HepG2 (cell line): ENCODE measurements around the gene WDR54. TPM values are rescaled to one million over a fixed set of nuclear protein-coding genes. Genes with fewer than 3 reads are reported as not detected.

Source experiments
- MAF1 ChIP-seq: sonication (generic); formaldehyde crosslinking; IDR thresholded peaks from 2 replicates; pipeline ENCODE4 v1.5.0; 2020; ENCODE audit warnings: missing genetic modification reagents, borderline replicate concordance
- MEIS2 ChIP-seq: sonication (generic); formaldehyde crosslinking; IDR thresholded peaks from 2 replicates; pipeline ENCODE4 v1.9.0; 2021; ENCODE audit warnings: mild to moderate bottlenecking, missing genetic modification reagents
- SMAD1 ChIP-seq: sonication (generic); formaldehyde crosslinking; IDR thresholded peaks from 2 replicates; pipeline ENCODE4 v1.4.0; 2020; ENCODE audit warnings: missing genetic modification reagents, low read depth, mild to moderate bottlenecking, borderline replicate concordance
- SMYD3 ChIP-seq: sonication (generic); formaldehyde crosslinking; IDR thresholded peaks from 2 replicates; pipeline ENCODE4 v1.8.1; 2023; ENCODE audit warnings: mild to moderate bottlenecking, missing genetic modification reagents
- ZNF333 ChIP-seq: sonication (generic); formaldehyde crosslinking; IDR thresholded peaks from 2 replicates; pipeline ENCODE4 v1.4.0; 2020; ENCODE audit warnings: mild to moderate bottlenecking, missing genetic modification reagents, borderline replicate concordance
- polyA plus RNA-seq, 8 experiments: library from polyadenylated mRNA; depleted of rRNA in 3 of 8; stranded (reverse) in 7 of 8; unstranded in 1 of 8; fragments of >200 nt; fragmentation: Illumina TruSeq in 4 of 8; extraction: Trizol in 4 of 8; gene quantifications; 2 replicates each; pipeline versions ENCODE4 v1.2.1 to v1.2.3, GENCODE V29; 2011 to 2016; ENCODE audit warnings: low read depth in 4 of 8, missing spikeins in 1 of 8, mixed read lengths in 1 of 8; ENCODE audit not compliant: insufficient read depth in 1 of 8
- total RNA-seq, 5 experiments: library from RNA; depleted of rRNA; stranded (reverse); fragments of >200 nt; fragmentation: Illumina TruSeq; extraction: Trizol; gene quantifications; 2 replicates each; pipeline ENCODE4 v1.2.3, GENCODE V29; 2016; ENCODE audit warnings: low read depth in 1 of 5
- TF ChIP-seq, protein P1 (sequence below), 2 experiments: sonication (generic) in 1 of 2; formaldehyde crosslinking in 1 of 2; IDR thresholded peaks; 2 replicates each; pipeline versions ENCODE4 v1.6.1 to v1.9.0; 2014 to 2022; ENCODE audit warnings: antibody characterized with exemption in 1 of 2, borderline replicate concordance in 1 of 2, inconsistent platforms in 1 of 2, low read depth in 1 of 2, missing genetic modification reagents in 1 of 2
- TF ChIP-seq, protein P2 (sequence below): sonication (generic); formaldehyde crosslinking; IDR thresholded peaks from 2 replicates; pipeline ENCODE4 v1.5.1; 2020; ENCODE audit warnings: missing genetic modification reagents, mild to moderate bottlenecking, borderline replicate concordance
- TF ChIP-seq, protein P3 (sequence below): IDR thresholded peaks from 2 replicates; pipeline ENCODE4 v1.6.1; 2016; ENCODE audit warnings: missing genetic modification reagents, missing compliant biosample characterization
- TF ChIP-seq, protein P4 (sequence below): fragments of 450-650 bp; IDR thresholded peaks from 2 replicates; pipeline ENCODE4 v1.6.1; 2017; ENCODE audit warnings: mild to moderate bottlenecking

Gene WDR54
- total and polyA plus RNA-seq, 2 of the 13 experiments (the other 11 are each of a cell fraction or from before 2014, with no cell fraction given) = 2.0 to 17.3 TPM

DNA sequence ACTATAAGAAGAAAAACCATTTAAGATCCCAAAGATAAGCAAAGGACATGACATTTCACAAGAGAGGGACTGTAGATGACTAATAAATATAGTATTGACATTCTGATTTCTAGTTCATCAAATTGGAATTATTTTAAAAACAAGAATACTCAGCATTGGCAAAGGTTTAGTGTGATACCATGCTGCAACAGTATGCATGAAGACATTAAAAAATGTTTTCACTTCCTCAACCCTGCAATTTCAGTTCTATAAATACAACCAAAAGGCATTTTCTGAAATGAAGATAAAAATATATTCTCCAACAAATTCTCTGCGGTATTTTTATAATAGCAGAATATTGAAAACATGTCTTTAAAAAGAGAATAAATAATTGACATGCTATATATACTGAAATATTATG, 2.2 kb upstream of the WDR54 start (continued):
- TF ChIP-seq, protein P1, sequence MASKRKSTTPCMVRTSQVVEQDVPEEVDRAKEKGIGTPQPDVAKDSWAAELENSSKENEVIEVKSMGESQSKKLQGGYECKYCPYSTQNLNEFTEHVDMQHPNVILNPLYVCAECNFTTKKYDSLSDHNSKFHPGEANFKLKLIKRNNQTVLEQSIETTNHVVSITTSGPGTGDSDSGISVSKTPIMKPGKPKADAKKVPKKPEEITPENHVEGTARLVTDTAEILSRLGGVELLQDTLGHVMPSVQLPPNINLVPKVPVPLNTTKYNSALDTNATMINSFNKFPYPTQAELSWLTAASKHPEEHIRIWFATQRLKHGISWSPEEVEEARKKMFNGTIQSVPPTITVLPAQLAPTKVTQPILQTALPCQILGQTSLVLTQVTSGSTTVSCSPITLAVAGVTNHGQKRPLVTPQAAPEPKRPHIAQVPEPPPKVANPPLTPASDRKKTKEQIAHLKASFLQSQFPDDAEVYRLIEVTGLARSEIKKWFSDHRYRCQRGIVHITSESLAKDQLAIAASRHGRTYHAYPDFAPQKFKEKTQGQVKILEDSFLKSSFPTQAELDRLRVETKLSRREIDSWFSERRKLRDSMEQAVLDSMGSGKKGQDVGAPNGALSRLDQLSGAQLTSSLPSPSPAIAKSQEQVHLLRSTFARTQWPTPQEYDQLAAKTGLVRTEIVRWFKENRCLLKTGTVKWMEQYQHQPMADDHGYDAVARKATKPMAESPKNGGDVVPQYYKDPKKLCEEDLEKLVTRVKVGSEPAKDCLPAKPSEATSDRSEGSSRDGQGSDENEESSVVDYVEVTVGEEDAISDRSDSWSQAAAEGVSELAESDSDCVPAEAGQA (IDR thresholded peaks at IDR 0.05; ENCODE audit: low read depth) = no peak
- TF ChIP-seq, protein P1 (CRISPR knock-in tag; IDR thresholded peaks at IDR 0.05; ENCODE audit: borderline replicate concordance) = no peak
- TF ChIP-seq, protein P2, sequence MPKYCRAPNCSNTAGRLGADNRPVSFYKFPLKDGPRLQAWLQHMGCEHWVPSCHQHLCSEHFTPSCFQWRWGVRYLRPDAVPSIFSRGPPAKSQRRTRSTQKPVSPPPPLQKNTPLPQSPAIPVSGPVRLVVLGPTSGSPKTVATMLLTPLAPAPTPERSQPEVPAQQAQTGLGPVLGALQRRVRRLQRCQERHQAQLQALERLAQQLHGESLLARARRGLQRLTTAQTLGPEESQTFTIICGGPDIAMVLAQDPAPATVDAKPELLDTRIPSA (CRISPR knock-in tag) = no peak
- no peak for TF ChIP-seq SMYD3
- no peak for TF ChIP-seq ZNF333 (CRISPR knock-in tag)
- TF ChIP-seq, protein P3, sequence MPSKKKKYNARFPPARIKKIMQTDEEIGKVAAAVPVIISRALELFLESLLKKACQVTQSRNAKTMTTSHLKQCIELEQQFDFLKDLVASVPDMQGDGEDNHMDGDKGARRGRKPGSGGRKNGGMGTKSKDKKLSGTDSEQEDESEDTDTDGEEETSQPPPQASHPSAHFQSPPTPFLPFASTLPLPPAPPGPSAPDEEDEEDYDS (CRISPR knock-in tag) = no peak
- TF ChIP-seq SMAD1 (CRISPR knock-in tag) = no peak
- no peak for TF ChIP-seq MEIS2 (CRISPR knock-in tag)
- no peak for TF ChIP-seq MAF1 (CRISPR knock-in tag)
- TF ChIP-seq, protein P4, sequence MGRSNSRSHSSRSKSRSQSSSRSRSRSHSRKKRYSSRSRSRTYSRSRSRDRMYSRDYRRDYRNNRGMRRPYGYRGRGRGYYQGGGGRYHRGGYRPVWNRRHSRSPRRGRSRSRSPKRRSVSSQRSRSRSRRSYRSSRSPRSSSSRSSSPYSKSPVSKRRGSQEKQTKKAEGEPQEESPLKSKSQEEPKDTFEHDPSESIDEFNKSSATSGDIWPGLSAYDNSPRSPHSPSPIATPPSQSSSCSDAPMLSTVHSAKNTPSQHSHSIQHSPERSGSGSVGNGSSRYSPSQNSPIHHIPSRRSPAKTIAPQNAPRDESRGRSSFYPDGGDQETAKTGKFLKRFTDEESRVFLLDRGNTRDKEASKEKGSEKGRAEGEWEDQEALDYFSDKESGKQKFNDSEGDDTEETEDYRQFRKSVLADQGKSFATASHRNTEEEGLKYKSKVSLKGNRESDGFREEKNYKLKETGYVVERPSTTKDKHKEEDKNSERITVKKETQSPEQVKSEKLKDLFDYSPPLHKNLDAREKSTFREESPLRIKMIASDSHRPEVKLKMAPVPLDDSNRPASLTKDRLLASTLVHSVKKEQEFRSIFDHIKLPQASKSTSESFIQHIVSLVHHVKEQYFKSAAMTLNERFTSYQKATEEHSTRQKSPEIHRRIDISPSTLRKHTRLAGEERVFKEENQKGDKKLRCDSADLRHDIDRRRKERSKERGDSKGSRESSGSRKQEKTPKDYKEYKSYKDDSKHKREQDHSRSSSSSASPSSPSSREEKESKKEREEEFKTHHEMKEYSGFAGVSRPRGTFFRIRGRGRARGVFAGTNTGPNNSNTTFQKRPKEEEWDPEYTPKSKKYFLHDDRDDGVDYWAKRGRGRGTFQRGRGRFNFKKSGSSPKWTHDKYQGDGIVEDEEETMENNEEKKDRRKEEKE = no peak
- TF ChIP-seq, all 625 proteins: peak for 0
